Caco-2 (cell line): ENCODE results near the gene AP3B1. TPM values are rescaled to one million over a fixed set of nuclear protein-coding genes. Genes with fewer than 3 reads are reported as not detected.

Source experiments
- BruUV-seq: library from RNA; stranded (reverse); fragments of 400-500 nt; replicated peaks from 2 replicates; lab custom pipeline; 2021; lab: Mats Ljungman, UMichigan
- CTCF ChIA-PET: fragments of 300-600 bp; sonication (Branson Sonifier 250); formaldehyde crosslinking; loops from one replicate; lab custom pipeline; 2022; ENCODE audit warnings: antibody characterized with exemption; lab: Charles Lee
- POLR2A ChIA-PET: fragments of 300-600 bp; sonication (Branson Sonifier 250); formaldehyde crosslinking; loops from one replicate; lab custom pipeline; 2022; ENCODE audit warnings: antibody characterized with exemption; lab: Charles Lee
- DNase-seq, 2 experiments: peaks; one replicate each; pipeline versions ENCODE4 v3.0.0 to v3.0.0-alpha.2; 2020 to 2022
- H3K27me3 ChIP-seq: replicated peaks from 2 replicates; pipeline ENCODE4 v1.6.0; 2011; ENCODE audit warnings: low read length; ENCODE audit not compliant: control insufficient read depth, insufficient read depth
- H3K36me3 ChIP-seq: 2 replicates; pipeline ENCODE4 v1.5.1; 2011; ENCODE audit warnings: low read length; ENCODE audit not compliant: control insufficient read depth, insufficient read depth
- H3K4me1 ChIP-seq: fragments of 250-450 bp; sonication (Bioruptor Pico); 2 replicates; pipeline ENCODE4 v1.5.1; 2020; ENCODE audit warnings: mild to moderate bottlenecking
- H3K4me3 ChIP-seq: 2 replicates; pipeline ENCODE4 v1.5.1; 2011; ENCODE audit warnings: low read depth, mild to moderate bottlenecking, control low read depth, low read length
- H3K9me3 ChIP-seq: fragments of 250-450 bp; sonication (Bioruptor Pico); 2 replicates; pipeline ENCODE4 v1.5.1; 2020; ENCODE audit warnings: mild to moderate bottlenecking, moderate library complexity
- H3K27ac Mint-ChIP-seq: one replicate; pipeline ENCODE4 v1.8.0; 2022; ENCODE audit warnings: mixed read lengths; ENCODE audit not compliant: unreplicated experiment
- H3K27me3 Mint-ChIP-seq: one replicate; pipeline ENCODE4 v1.8.0; 2022; ENCODE audit warnings: mixed read lengths; ENCODE audit not compliant: insufficient read depth, unreplicated experiment
- H3K36me3 Mint-ChIP-seq: one replicate; pipeline ENCODE4 v1.8.0; 2022; ENCODE audit warnings: mild to moderate bottlenecking, mixed read lengths; ENCODE audit not compliant: insufficient read depth, unreplicated experiment
- H3K4me1 Mint-ChIP-seq: one replicate; pipeline ENCODE4 v1.8.0; 2022; ENCODE audit warnings: low read depth, mixed read lengths; ENCODE audit not compliant: unreplicated experiment
- H3K4me3 Mint-ChIP-seq: one replicate; pipeline ENCODE4 v1.8.0; 2022; ENCODE audit warnings: mild to moderate bottlenecking, moderate library complexity, mixed read lengths; ENCODE audit not compliant: unreplicated experiment
- H3K9me3 Mint-ChIP-seq: one replicate; pipeline ENCODE4 v1.8.0; 2022; ENCODE audit warnings: mixed read lengths; ENCODE audit not compliant: unreplicated experiment
- CTCF ChIP-seq, 2 experiments: fragments of 200-600 bp in 1 of 2; IDR thresholded peaks; 1 replicate in 1 of 2; 2 replicates in 1 of 2; pipeline versions ENCODE4 v1.5.1 to v1.8.0; 2011 to 2022; ENCODE audit warnings: antibody characterized with exemption in 1 of 2, control low read depth in 1 of 2, inconsistent platforms in 1 of 2, low read depth in 1 of 2, low read length in 1 of 2, mild to moderate bottlenecking in 1 of 2, moderate library complexity in 1 of 2; ENCODE audit not compliant: insufficient read depth in 1 of 2, severe bottlenecking in 1 of 2, unreplicated experiment in 1 of 2
- intact Hi-C: fragments of 100-400 bp; cut with micrococcal nuclease; formaldehyde crosslinking; loops from one replicate; pipeline ENCODE4 v1.10.0; 2022; ENCODE audit not compliant: unreplicated experiment
- total RNA-seq: library from RNA; stranded (reverse); gene quantifications from 2 replicates; pipeline ENCODE4 v1.2.3, GENCODE V29; 2022

Gene AP3B1
- total RNA-seq, 1 experiment from 2014 or later: 52.7 TPM

- no peaks in the 10 kb centered on the region for H3K27me3 Mint-ChIP-seq
- no peaks in the 10 kb centered on the region for H3K27me3 ChIP-seq
- TF ChIP-seq CTCF (IDR thresholded peaks at IDR 0.05; ENCODE audit: insufficient read depth in 1 of 2, low read depth in 1 of 2, low read length in 1 of 2, severe bottlenecking in 1 of 2, unreplicated experiment in 1 of 2): no peak
- H3K4me1 Mint-ChIP-seq: peaks cover 7% of the 10 kb centered on the region
- no peaks in the 10 kb centered on the region for H3K4me1 ChIP-seq
- BruUV-seq: no TSS peak
- ChIA-PET POLR2A (no interaction called here), CTCF (no interaction called here)
- no peak overlapping the region for H3K27ac Mint-ChIP-seq
- no peaks in the 10 kb centered on the region; the same call in 1 of the 2 replicates for H3K36me3 ChIP-seq
- H3K9me3 ChIP-seq: 0 out of 2 replicates have a peak, but pooled peaks cover 9% of the 10 kb centered on the region
- intact Hi-C loops: no loop called here
- H3K4me3 ChIP-seq: no peak overlapping the region
- H3K9me3 Mint-ChIP-seq: peaks cover 26% of the 10 kb centered on the region
- peaks cover 11% of the 10 kb centered on the region for H3K36me3 Mint-ChIP-seq
- no peak overlapping the region for H3K4me3 Mint-ChIP-seq
- no peak for DNase-seq
Observed at GRCh38 chr5:78063495-78063894, 231.0 kb downstream of the AP3B1 start.

DNA sequence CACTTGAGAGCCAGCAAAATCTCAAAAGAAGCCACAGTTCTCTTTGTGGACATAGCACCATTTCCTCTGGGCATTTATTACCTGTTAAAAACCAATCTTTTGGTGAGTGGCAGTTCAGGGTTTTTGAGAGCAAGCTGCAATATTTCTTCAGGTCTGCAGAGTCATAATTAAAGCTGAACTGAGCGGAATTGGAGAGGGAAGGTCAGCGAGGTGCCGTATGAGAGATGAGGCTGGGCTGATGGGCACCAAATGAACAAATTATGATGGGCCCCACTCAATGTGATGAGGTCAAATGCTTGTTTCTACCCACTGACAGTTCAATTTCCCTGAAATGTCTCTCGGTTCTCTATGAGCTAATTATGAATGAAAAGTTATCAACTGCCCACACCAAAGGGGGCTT, 231.9 kb downstream of the AP3B1 start:
- Histone ChIP-seq H3K4me1 (no peaks in the 10 kb centered on the region), H3K4me3 (no peak overlapping the region), H3K36me3 (no peaks in the 10 kb centered on the region; the same call in 1 of the 2 replicates), H3K27me3 (no peaks in the 10 kb centered on the region), H3K9me3 (0 out of 2 replicates have a peak, but pooled peaks cover 8% of the 10 kb centered on the region)
- Mint-ChIP-seq H3K9me3 (peaks cover 17% of the 10 kb centered on the region), H3K4me1 (peaks cover 7% of the 10 kb centered on the region), H3K4me3 (no peak overlapping the region), H3K36me3 (peaks cover 8% of the 10 kb centered on the region), H3K27ac (no peak overlapping the region), H3K27me3 (no peaks in the 10 kb centered on the region)
- intact Hi-C loops: no loop called here
- no TSS peak for BruUV-seq
- DNase-seq: no peak
- POLR2A ChIA-PET: no interaction called here
- CTCF ChIA-PET: no interaction called here
- TF ChIP-seq CTCF (IDR thresholded peaks at IDR 0.05; ENCODE audit: insufficient read depth in 1 of 2, low read depth in 1 of 2, low read length in 1 of 2, severe bottlenecking in 1 of 2, unreplicated experiment in 1 of 2): no peak

DNA sequence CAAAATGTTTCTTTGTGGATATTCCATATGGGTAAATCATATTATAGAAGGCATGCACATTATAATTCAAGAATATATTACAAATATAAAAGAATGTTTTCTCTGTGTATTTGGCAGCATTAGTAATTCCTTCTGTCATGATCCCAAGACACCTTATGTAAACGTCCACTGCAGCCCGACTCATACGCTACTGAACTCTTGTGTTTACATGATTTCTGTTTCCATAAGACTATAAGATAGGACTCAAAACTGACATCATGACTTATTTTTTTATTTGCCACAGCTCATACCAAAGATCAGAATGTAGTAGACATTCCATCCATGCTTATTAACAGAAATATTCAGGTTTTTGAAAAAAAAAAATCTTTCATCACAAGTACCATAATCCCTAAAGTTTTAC, 234.1 kb downstream of the AP3B1 start:
- no peak overlapping the region for H3K4me3 Mint-ChIP-seq
- no peaks in the 10 kb centered on the region for H3K27me3 Mint-ChIP-seq
- no peak for DNase-seq
- H3K36me3 Mint-ChIP-seq: no peaks in the 10 kb centered on the region
- CTCF ChIA-PET: no interaction called here
- H3K4me1 ChIP-seq: no peaks in the 10 kb centered on the region
- no peaks in the 10 kb centered on the region for H3K4me1 Mint-ChIP-seq
- no peaks in the 10 kb centered on the region for H3K36me3 ChIP-seq
- no peak overlapping the region for H3K4me3 ChIP-seq
- intact Hi-C loops: no loop called here
- no peaks in the 10 kb centered on the region for H3K9me3 ChIP-seq
- no peaks in the 10 kb centered on the region for H3K9me3 Mint-ChIP-seq
- H3K27ac Mint-ChIP-seq: no peak overlapping the region
- no peaks in the 10 kb centered on the region for H3K27me3 ChIP-seq
- no peak for TF ChIP-seq CTCF (IDR thresholded peaks at IDR 0.05; ENCODE audit: insufficient read depth in 1 of 2, low read depth in 1 of 2, low read length in 1 of 2, severe bottlenecking in 1 of 2, unreplicated experiment in 1 of 2)
- no TSS peak for BruUV-seq
- POLR2A ChIA-PET: no interaction called here
